NCI-H748 treated with DMSO at 0.1 percent for 48 hours (cell line): Measurements from ENCODE around the gene SALL1.

Experiments
- DNase-seq: peaks from one replicate; lab custom pipeline; 2025; lab: John Stamatoyannopoulos, UW

Gene SALL1

GRCh38 chr16:51150888-51151320 lies at the start of gene SALL1:
Gene SALL1 (minus strand): TSS chr16:51151270. CDS start chr16:51151241, 29 bp downstream.
- no peak for DNase-seq

- DNase-seq, result no peak
Observed at GRCh38 chr16:51200793-51201192, 49.7 kb upstream of the SALL1 start.

DNA sequence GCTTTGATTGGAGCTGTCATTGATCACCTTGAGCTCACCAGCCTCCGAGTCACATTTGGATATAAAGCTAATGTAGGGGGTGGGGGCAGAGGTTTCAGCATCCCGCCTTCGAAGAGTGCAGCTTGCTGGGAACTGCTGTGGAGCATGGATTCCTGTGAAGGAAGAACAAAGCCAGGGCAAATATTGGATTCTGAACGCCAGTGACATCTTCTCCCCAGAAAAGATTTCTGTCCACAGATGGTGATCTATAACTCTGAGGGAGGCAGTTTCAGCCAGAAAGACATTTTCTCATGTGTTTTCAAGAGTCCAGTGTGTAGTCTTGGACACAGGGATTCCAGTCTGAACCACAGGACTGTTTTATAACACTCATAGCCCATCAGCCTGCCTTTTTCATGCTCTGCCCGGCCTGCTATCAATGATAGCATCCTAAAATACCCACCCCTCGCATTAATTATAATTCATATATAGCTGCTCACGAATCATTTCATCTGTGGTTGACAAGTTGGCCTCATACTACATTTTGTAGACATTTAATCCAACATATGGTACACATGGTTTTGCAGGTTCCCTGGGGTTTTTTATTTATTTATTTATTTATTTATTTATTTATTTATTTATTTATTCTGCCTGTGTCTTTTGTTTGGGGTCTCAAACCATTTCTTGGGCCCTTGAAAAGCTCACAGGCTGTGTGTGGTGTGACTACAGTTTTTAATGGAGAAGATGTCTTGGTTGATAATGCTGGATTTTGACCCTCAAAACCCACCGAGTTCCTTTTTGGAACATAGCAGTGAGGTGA lies 47.1 kb upstream of the SALL1 start:
- no peak for DNase-seq

- DNase-seq, result no peak
Observed at GRCh38 chr16:51193879-51194278, 42.8 kb upstream of the SALL1 start.

DNA sequence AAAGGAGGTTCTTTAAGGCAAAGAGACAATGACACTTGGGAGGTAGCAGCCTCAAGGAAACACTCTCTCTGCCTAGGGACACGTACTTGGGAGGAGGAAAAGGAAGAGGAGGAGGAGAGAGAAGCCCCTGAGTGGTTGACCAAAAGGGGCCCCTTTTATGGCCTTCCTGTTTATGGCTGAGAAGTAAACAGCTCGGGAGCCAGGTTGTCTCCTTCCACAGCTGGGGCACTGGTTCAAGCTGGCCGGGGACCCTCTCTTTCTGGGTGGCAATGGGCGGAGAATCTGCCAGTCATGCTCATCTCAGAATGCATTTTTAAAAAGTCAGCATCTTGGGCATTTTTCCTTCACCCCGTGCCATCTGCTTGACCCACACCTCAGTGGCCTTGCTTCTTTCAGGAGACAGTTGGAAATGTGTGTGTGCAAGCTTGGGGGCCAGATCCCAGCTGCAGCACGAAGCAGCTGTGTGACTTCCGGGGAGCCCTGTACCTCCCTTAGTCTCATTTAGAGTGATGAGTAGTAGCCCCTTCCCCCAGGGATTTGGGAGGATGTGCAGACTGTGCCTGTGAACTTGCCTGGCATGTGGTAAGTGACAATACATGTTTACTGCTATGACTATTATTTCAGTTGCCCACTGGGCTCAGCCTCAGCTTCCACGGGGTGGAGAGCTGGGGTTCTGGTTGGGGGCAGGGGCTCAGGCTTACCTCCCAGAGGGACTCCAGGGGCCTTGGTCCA lies 33.8 kb upstream of the SALL1 start:
- DNase-seq, result no peak

DNA sequence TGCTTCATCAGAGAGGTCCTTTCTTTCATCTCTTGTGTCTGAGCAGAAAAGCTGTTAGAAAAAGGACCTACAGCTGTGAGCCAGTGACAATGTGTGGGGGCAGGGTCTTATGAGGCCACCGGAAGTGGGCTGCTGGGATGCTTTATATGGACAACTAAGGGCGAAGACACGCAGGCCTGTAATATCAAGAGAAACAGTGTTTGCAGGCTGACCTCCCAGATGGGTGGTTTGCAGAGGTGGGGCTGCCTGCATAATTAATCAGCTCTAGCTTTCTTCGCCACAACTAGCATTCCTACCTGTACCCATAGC lies 30.4 kb upstream of the SALL1 start:
- DNase-seq, result no peak

DNA sequence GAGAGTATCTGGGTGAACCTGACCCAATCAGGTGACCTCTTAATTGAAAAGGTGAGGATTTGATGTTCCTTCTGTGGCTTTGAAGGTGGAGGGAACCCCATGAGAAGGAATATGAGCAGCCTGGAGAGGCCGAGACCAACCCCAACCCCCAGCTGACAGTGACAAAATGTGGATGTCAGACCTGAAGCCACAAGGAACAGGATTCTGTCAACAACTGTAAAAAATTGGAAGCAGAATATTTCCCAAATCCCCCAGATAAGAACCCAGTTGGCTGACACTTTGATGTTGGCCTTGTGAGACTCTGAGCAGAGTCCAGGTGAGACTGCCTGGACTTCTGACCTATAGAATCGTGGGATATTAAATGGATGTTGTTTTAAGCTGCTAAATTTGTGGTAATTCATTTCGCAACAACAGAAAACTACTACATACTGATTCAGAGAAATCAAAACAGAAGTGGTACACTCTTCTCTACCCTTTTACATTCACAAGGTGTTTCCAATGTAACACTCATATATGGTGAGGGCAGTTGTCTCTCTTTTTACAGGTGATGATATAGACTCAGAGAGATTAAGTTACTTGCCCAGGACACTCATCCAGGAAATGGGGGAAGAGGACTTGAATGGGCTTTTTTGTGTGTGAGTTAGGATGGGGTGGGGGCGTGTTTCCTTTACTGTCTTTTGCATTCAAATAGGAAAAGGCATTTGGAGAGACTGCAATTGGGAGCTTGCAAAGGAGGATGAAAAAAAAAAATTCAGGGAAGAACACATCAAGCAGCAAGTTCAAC lies 29.8 kb upstream of the SALL1 start:
- DNase-seq, result no peak

DNA sequence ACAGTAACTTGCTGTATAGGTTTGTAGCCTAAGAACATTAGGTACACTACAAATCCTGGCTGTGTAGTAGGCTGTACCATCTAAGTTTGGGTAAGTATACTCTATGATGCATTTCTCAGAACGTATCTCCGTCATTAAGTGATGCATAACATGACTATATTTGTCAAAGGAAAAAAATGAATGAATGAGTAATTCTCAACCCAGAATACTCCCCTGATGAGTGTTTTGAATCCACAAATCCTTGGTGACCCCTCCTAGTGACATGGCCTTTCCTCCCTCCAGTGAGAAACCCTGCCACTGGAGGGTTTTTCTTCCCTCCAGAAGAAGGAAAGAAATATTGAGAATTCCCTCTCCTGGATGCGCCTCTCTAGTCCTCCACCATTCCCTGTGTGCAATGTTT lies 24.0 kb upstream of the SALL1 start:
- DNase-seq, result no peak

- no peak for DNase-seq
Observed at GRCh38 chr16:51172368-51172767, 21.3 kb upstream of the SALL1 start.

- DNase-seq, result no peak
Observed at GRCh38 chr16:51168755-51169154, 17.7 kb upstream of the SALL1 start.

GRCh38 chr16:51167170-51167895 lies 16.3 kb upstream of the SALL1 start:
- DNase-seq, result no peak

DNA sequence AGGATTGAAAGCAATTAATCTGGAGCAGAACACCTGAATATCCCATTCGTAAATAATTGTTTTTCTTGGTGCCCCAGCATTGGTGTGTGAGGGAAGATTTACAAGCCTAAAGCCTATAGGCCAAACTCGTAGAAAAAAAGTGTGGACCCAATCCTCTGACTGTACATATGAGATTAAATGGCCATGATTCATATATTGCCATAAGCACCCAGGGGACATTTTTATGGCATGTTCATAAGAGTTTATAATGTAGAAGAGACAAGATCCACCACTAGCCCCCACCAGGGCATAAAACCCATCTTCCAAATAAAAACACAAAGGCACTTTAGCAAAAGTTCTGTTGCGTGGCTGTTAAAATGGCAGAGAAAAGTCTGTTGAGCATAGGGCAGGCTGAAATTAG lies 15.5 kb upstream of the SALL1 start:
- no peak for DNase-seq

DNA sequence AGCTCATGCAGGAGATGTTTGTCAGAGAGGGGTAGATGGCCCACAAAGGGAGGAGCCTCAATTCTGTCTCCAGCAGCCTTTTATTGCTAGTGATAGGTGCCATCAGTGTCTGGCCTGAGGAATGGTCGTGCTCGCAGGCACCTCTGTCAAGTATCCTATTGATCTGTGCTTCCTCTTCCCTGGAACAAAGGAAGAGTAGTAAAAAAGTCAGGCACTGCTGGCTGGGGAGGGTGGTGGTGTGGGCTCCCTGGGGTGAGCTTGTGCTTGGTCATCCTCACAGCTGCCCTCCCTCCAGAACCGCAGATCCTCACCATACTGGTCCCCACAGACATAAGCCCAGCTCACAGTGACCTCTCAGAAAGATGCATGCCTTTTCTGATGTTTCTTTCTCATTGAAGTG lies 15.0 kb upstream of the SALL1 start:
- DNase-seq, result no peak

DNA sequence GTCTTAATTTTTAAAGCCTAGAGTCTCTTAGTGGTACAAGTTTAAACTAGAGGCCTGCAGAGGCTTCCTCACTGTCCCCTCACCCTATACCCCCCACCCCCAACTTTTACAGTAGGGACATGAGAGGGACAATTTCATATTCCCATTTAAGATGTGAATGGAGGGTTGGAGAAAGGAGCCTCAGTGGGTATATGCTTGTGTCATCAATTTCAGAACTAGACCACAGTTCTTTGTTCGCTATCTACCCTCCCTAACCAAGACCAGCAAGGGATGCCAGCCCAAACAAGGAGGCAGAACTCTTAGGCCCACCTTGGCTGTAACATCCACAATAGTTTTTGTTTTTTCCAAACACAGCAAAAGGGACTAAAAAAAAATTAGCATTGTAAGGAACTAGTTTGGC lies 14.0 kb upstream of the SALL1 start:
- no peak for DNase-seq

- no peak for DNase-seq
Observed at GRCh38 chr16:51164574-51164973, 13.5 kb upstream of the SALL1 start.

GRCh38 chr16:51163894-51164566 lies 13.0 kb upstream of the SALL1 start:
- no peak for DNase-seq

DNA sequence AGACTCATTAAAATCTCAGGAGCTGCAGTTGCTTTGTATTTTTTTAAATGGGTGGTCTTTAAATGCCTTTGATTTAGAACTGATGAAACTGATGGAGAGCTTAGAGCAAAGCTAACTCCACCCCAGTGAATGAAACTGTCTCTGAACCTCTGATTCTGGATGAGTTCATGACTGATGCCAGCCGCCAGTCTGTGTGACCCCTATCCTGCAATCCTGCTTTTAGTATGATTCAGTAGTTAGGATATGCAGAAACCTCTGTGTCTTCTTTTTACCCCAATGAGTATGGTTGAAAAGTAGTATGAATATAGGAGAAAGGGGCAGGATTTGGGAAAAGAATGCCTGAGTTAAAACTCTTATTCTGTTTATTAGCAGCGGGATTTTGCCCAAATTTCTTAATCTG lies 12.3 kb upstream of the SALL1 start:
- DNase-seq, result no peak

GRCh38 chr16:51161440-51162195 lies 10.5 kb upstream of the SALL1 start:
- no peak for DNase-seq

GRCh38 chr16:51159865-51160264 lies 8.8 kb upstream of the SALL1 start:
- no peak for DNase-seq

GRCh38 chr16:51159296-51159695 lies 8.2 kb upstream of the SALL1 start:
- DNase-seq, result no peak

GRCh38 chr16:51157698-51158097 lies 6.6 kb upstream of the SALL1 start:
- DNase-seq, result no peak
